GM21515 (cell line): ENCODE results near the gene RNF187.

Experiments used
- ATAC-seq: cut with Tn5 transposase; IDR thresholded peaks from one replicate; pipeline ENCODE4 v1.9.1; 2021; ENCODE audit not compliant: unreplicated experiment

The RNF187 gene

DNA sequence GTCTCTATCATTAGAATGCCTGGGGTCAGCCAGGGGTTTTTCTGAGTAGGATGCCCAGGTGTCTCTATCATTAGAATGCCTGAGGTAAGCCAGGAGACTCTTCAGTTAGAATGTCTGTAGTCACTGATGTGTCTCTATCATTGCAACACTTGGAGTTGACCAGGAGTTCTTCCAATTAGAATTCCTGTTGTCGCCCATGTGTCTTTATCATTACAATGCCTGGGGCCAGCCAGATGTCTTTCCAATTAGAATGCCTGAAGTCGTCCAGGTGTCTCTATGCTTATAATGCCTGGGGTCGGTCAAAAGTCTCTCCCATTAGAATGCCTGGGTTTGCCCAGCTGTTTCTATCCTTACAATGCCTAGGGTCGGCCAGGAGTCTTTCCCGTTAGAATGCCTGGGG is 55.8 kb downstream of the RNF187 start:
- no peak for ATAC-seq

DNA sequence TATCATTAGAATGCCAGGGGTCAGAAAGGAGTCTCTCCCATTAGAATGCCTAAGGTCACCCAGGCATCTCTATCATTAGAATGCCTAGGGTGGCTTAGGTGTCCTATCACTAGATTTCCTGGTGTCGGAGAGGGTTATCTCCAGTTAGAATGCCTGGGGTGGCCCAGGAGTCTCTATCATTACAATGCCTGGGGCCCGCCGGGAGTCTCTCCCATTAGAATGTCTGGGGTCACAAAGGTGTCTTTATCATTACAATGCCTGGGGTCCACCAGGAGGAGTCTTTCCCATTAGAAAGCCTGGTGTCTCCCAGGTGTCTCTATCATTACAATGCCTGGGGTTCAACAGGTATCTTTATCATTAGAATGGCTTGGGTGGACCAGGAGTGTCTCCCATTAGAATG is 56.2 kb downstream of the RNF187 start:
- no peak for ATAC-seq

DNA sequence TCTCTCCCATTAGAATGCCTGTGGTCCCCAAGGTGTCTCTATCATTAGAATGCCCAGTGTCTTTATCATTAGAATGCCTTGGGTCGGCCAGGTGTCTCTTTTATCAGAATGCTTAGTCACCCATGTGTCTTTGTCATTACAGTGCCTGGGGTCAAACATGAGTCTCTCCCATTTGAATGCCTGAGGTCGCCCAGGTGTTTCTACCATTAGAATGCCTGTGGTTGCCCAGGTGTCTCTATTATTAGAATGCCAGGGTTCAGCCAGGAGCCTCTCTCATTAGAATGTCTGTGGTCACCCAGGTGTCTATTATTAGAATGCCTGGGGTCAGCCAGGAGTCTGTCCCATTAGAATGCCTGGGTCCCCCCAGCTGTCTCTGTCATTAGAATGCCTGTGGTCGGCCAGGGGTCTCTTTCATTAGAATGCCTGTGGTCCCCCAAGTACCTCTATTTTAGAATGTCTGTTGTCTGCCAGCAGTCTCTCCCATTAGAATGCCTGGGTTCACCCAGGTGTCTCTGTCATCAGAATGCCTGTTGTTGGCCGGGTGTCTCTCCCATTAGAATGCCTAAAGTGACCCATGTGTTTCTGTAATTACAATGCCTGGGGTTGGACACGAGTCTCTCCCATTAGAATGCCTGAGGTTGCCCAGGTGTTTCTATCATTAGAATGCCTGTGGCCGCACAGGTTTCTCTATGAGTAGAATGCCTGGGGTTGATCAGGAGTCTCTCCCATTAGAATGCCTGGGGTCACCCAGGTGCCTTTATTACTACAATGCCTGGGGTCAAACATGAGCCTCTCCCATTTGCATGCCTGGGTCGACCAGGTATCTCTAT is 57.1 kb downstream of the RNF187 start:
- no peak for ATAC-seq

DNA sequence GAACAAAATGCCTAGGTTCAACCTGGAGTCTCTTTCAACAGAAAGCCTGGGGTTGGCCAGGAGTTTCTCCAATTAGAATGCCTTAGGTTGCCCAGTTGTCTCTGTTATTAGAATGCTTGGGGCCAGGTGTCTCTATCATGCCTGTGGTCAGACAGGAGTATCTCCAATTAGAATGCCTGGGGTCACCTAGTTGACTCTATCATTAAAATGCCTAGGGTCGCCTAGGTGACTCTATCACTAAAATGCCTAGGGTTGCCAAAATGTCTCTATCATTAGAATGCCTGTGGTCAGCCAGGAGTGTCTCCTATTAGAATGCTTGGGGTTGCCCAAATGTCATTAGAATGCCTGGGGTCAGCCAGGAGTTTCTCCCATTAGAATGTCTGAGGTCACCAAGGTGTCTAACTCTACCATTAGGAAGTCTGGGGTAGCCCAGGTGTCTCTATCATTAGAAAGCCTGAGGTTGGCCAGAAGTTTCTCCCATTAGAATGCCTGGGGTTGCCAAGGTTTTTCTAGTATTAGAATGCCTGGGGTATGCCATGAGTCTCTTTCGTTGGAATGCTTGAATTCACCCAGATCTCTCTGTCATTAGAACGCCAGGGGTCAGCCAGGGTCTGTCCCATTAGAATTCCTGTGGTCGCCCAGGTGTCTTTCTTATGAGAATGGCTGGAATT is 57.9 kb downstream of the RNF187 start:
- no peak for ATAC-seq
